HepG2 (cell line): ENCODE measurements around the gene PRKCB. TPM values are rescaled to one million over a fixed set of nuclear protein-coding genes. Genes with fewer than 3 reads are reported as not detected.

Experiments
- ATAC-seq: fragments of 200-7000 bp; cut with Tn5 transposase; 3 replicates; pipeline ENCODE4 v1.9.1; 2020; ENCODE audit warnings: mild to moderate bottlenecking, moderate library complexity
- BruUV-seq: library from RNA; stranded (reverse); fragments of 400-500 nt; replicated peaks from 2 replicates; lab custom pipeline; 2021; lab: Mats Ljungman, UMichigan
- CTCF ChIA-PET: fragments of 300-600 bp; formaldehyde crosslinking; extraction: SDS; loops from one replicate; lab custom pipeline; 2021; ENCODE audit warnings: low total read pairs, inconsistent platforms, low intra/inter-chr PET ratio; lab: Yijun Ruan, JAX
- POLR2A ChIA-PET: fragments of 350-600 bp; sonication (Branson Sonifier 250); formaldehyde crosslinking; loops from one replicate; lab custom pipeline; 2020; ENCODE audit warnings: antibody characterized with exemption, inconsistent platforms; lab: Yijun Ruan, JAX
- DNase-seq: peaks from one replicate; pipeline ENCODE4 v3.0.0-alpha.2; 2015; ENCODE audit warnings: low spot score
- FAIRE-seq: peaks from 3 replicates; lab custom pipeline; 2011; peaks lifted over from hg19 to GRCh38; lab: Jason Lieb, UNC
- H2AFZ ChIP-seq: one replicate; pipeline ENCODE4 v1.6.1; 2011; ENCODE audit warnings: low read length, inconsistent platforms
- H3K27ac ChIP-seq: fragments of 300-600 bp; 3 replicates; pipeline ENCODE4 v1.8.0; 2011; ENCODE audit warnings: mixed run types, mild to moderate bottlenecking, mixed read lengths, low read length, inconsistent platforms; ENCODE audit not compliant: insufficient read depth; ENCODE audit errors: extremely low read length
- H3K27me3 ChIP-seq, 2 experiments: fragments of 200-600 bp in 1 of 2; 2 replicates in 1 of 2; 3 replicates in 1 of 2; pipeline versions ENCODE4 v1.6.0 to v1.8.0; 2011; ENCODE audit warnings: low read length in 2 of 2, mild to moderate bottlenecking in 2 of 2, moderate library complexity in 2 of 2, inconsistent platforms in 1 of 2; ENCODE audit not compliant: insufficient read depth in 2 of 2, control insufficient read depth in 1 of 2
- H3K36me3 ChIP-seq, 2 experiments: fragments of 200-600 bp in 1 of 2; replicated peaks in 1 of 2; 2 replicates in 1 of 2; 3 replicates in 1 of 2; pipeline versions ENCODE4 v1.5.1 to v1.8.0; 2011; ENCODE audit warnings: low read length in 2 of 2, inconsistent platforms in 1 of 2; ENCODE audit not compliant: insufficient read depth in 2 of 2, control insufficient read depth in 1 of 2
- H3K4me1 ChIP-seq: 2 replicates; pipeline ENCODE4 v1.5.1; 2012; ENCODE audit warnings: low read length, inconsistent platforms; ENCODE audit not compliant: insufficient read depth
- H3K4me2 ChIP-seq: 2 replicates; pipeline ENCODE4 v1.6.0; 2011; ENCODE audit warnings: low read depth, low read length, inconsistent platforms
- H3K4me3 ChIP-seq, 3 experiments: fragments of 200-600 bp in 1 of 3; sonication (generic), shearing (Covaris generic) in 1 of 3; replicated peaks in 1 of 3; 2 replicates each; pipeline ENCODE4 v1.5.1; 2011 to 2016; ENCODE audit warnings: low read length in 3 of 3, inconsistent platforms in 2 of 3, low read depth in 2 of 3, mild to moderate bottlenecking in 2 of 3, control low read depth in 1 of 3, mixed read lengths in 1 of 3; ENCODE audit not compliant: insufficient read depth in 1 of 3
- H3K79me2 ChIP-seq: one replicate; pipeline ENCODE4 v1.6.1; 2011; ENCODE audit warnings: low read length, inconsistent platforms; ENCODE audit not compliant: insufficient read depth
- H3K9ac ChIP-seq: 2 replicates; pipeline ENCODE4 v1.6.0; 2011; ENCODE audit warnings: mild to moderate bottlenecking, low read depth, low read length, inconsistent platforms; ENCODE audit not compliant: insufficient read depth
- H3K9me3 ChIP-seq: 2 replicates; pipeline ENCODE4 v1.5.1; 2012; ENCODE audit warnings: mild to moderate bottlenecking, low read length
- H4K20me1 ChIP-seq: 2 replicates; pipeline ENCODE4 v1.6.0; 2011; ENCODE audit warnings: inconsistent platforms, mild to moderate bottlenecking, low read length, moderate library complexity; ENCODE audit not compliant: insufficient read depth
- BCL6 ChIP-seq: IDR thresholded peaks from 2 replicates; pipeline ENCODE4 v1.6.1; 2016; ENCODE audit warnings: missing genetic modification reagents, missing compliant biosample characterization
- SETDB1 ChIP-seq: sonication (generic); formaldehyde crosslinking; IDR thresholded peaks from 2 replicates; pipeline ENCODE4 v1.5.1; 2020; ENCODE audit warnings: missing genetic modification reagents, mild to moderate bottlenecking, borderline replicate concordance
- THYN1 ChIP-seq: sonication (generic); formaldehyde crosslinking; IDR thresholded peaks from 2 replicates; pipeline ENCODE4 v1.8.1; 2023; ENCODE audit warnings: low read depth, mild to moderate bottlenecking, moderate library complexity, missing genetic modification reagents, borderline replicate concordance
- WGBS: methylation state at CpG from one replicate; pipeline ENCODE4 v1.1.6; 2017; ENCODE audit warnings: low lambda C conversion rate; 5-methylcytosine and 5-hydroxymethylcytosine counted together
- in situ Hi-C: cut with HindIII; loops from 2 replicates; pipeline ENCODE4 v1.10.0; 2017; ENCODE audit warnings: low pct_unique_long_range_greater_than_20kb; ENCODE audit not compliant: extremely low pct_ligation_motif_present
- intact Hi-C: fragments of 100-400 bp; cut with micrococcal nuclease; formaldehyde crosslinking; loops from one replicate; pipeline ENCODE4 v1.10.0; 2022; ENCODE audit not compliant: unreplicated experiment
- polyA plus RNA-seq, 8 experiments: library from polyadenylated mRNA; depleted of rRNA in 3 of 8; stranded (reverse) in 7 of 8; unstranded in 1 of 8; fragments of >200 nt; fragmentation: Illumina TruSeq in 4 of 8; extraction: Trizol in 4 of 8; gene quantifications; 2 replicates each; pipeline versions ENCODE4 v1.2.1 to v1.2.3, GENCODE V29; 2011 to 2016; ENCODE audit warnings: low read depth in 4 of 8, missing spikeins in 1 of 8, mixed read lengths in 1 of 8; ENCODE audit not compliant: insufficient read depth in 1 of 8
- total RNA-seq, 5 experiments: library from RNA; depleted of rRNA; stranded (reverse); fragments of >200 nt; fragmentation: Illumina TruSeq; extraction: Trizol; gene quantifications; 2 replicates each; pipeline ENCODE4 v1.2.3, GENCODE V29; 2016; ENCODE audit warnings: low read depth in 1 of 5

The PRKCB gene
- total and polyA plus RNA-seq, 2 of the 13 experiments (the other 11 are each of a cell fraction or from before 2014, with no cell fraction given): 0.01 TPM; not detected in 1

DNA sequence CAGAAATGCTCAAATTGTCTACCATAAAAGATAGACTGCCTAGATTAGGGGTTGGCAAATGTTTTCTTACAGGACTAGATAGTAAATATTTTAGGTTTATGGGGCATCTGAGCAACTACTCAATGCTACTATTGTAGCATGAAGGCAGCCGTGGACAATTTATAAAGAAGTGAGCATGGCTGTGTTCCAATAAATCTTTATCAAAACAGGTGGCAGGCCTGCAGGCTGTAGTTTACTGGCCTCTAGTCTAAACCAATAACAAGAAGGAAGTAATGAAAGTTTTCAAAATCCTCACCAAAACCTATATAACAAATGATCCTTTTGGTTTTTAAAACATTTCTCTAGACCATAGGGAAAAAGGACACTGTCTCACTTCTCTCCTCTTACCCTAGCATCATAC, 105.2 kb downstream of the PRKCB start:
- CTCF ChIA-PET: no interaction called here
- 38% methylated on average over 1 of the region's 1 CpG for WGBS
- H3K27ac ChIP-seq: no peak overlapping the region

GRCh38 chr16:23941963-23942564, 106.3 kb downstream of the PRKCB start:
- H3K27me3 ChIP-seq: peaks cover 0 to 7% of the 10 kb centered on the region in 2 experiments; a peak in 1 of 5 replicates
- H3K9me3 ChIP-seq: no peaks in the 10 kb centered on the region
- DNase-seq (no peak), ATAC-seq (no peak), FAIRE-seq (no peak)
- H3K4me2 ChIP-seq: no peak overlapping the region
- in situ Hi-C loops: no loop called here
- H3K79me2 ChIP-seq: no peaks in the 10 kb centered on the region
- no peaks in the 10 kb centered on the region for H3K4me1 ChIP-seq
- H3K9ac ChIP-seq: no peak overlapping the region
- ChIA-PET CTCF (no interaction called here), POLR2A (no interaction called here)
- intact Hi-C loops: no loop called here
- no TSS peak for BruUV-seq
- 13% methylated on average over 5 of the region's 5 CpGs for WGBS
- H3K27ac ChIP-seq: no peak overlapping the region
- H4K20me1 ChIP-seq: no peaks in the 10 kb centered on the region
- H3K36me3 ChIP-seq: no peaks in the 10 kb centered on the region
- peak; percentile 48; the same call in 1 of the 2 replicates for TF ChIP-seq BCL6
- TF ChIP-seq THYN1 (CRISPR knock-in tag): no peak
- H2AFZ ChIP-seq: no peak overlapping the region
- H3K4me3 ChIP-seq: no peak overlapping the region

More for the DNA sequence above, 105.2 kb downstream of the PRKCB start:
- no peaks in the 10 kb centered on the region for H3K36me3 ChIP-seq
- no peak overlapping the region for H3K9ac ChIP-seq
- H3K4me3 ChIP-seq: no peak overlapping the region
- H3K4me1 ChIP-seq: no peaks in the 10 kb centered on the region
- intact Hi-C loops (no loop called here), in situ Hi-C loops (no loop called here)
- POLR2A ChIA-PET: no interaction called here
- FAIRE-seq (no peak), DNase-seq (no peak), ATAC-seq (no peak)
- H3K4me2 ChIP-seq: no peak overlapping the region
- peaks cover 0 to 7% of the 10 kb centered on the region in 2 experiments; a peak in 1 of 5 replicates for H3K27me3 ChIP-seq
- BruUV-seq: no TSS peak
- H3K79me2 ChIP-seq: no peaks in the 10 kb centered on the region
- H3K9me3 ChIP-seq: no peaks in the 10 kb centered on the region
- 0 out of 2 replicates have a peak, but pooled peaks cover 2% of the 10 kb centered on the region for H4K20me1 ChIP-seq
- no peak for TF ChIP-seq SETDB1 (CRISPR knock-in tag)
- H2AFZ ChIP-seq: no peak overlapping the region
